ENCODE results near the gene EFHB.
"Not testable (repeated sequence)": the region's sequence is repeated elsewhere in the genome, so short reads cannot be mapped to it uniquely, and the experiment has no call there.

Gene EFHB

GRCh38 chr3:19934098-19934566, at the start of gene EFHB:
Gene EFHB (minus strand): TSS chr3:19934217. CDS start chr3:19934018, 199 bp downstream.
- no peak for DNase-seq

GRCh38 chr3:19972054-19972453, 38.0 kb upstream of the EFHB start:
- DNase-seq, result no peak

- DNase-seq, result no peak
These were observed 36.3 kb upstream of the EFHB start for GRCh38 chr3:19970327-19970726.

- DNase-seq, result no peak
These were observed 33.8 kb upstream of the EFHB start for GRCh38 chr3:19967812-19968211.

- DNase-seq, result no peak
These were observed 33.2 kb upstream of the EFHB start for GRCh38 chr3:19967208-19967607.

GRCh38 chr3:19961960-19962359, 27.9 kb upstream of the EFHB start:
- no peak for DNase-seq

- no peak for DNase-seq
These were observed 26.7 kb upstream of the EFHB start for GRCh38 chr3:19960696-19961095.

GRCh38 chr3:19959505-19959904, 25.5 kb upstream of the EFHB start:
- DNase-seq, result no peak

- DNase-seq, result not testable (repeated sequence)
These were observed 23.3 kb upstream of the EFHB start for GRCh38 chr3:19957354-19957753.

- no peak for DNase-seq
These were observed 20.7 kb upstream of the EFHB start for GRCh38 chr3:19954676-19955075.

- no peak for DNase-seq
These were observed 16.3 kb upstream of the EFHB start for GRCh38 chr3:19950316-19950715.

- DNase-seq, result no peak
These were observed 14.2 kb upstream of the EFHB start for GRCh38 chr3:19948226-19948591.

GRCh38 chr3:19947549-19948225, 13.7 kb upstream of the EFHB start:
- peak; percentile 70 for DNase-seq

- DNase-seq, result peak; percentile 98
These were observed 13.0 kb upstream of the EFHB start, which contains the start of gene RAB5A for GRCh38 chr3:19946832-19947548. Gene RAB5A (plus strand): TSS chr3:19947097. CDS start chr3:19950899, 3,802 bp downstream.

- DNase-seq, result peak; percentile 15
These were observed 12.2 kb upstream of the EFHB start for GRCh38 chr3:19945969-19946831.

- DNase-seq, result no peak
These were observed 11.5 kb upstream of the EFHB start for GRCh38 chr3:19945534-19945933.

- no peak for DNase-seq
These were observed 6.6 kb upstream of the EFHB start for GRCh38 chr3:19940643-19941042.

GRCh38 chr3:19938295-19938627, 4.2 kb upstream of the EFHB start:
- DNase-seq, result no peak

GRCh38 chr3:19937459-19938294, 3.7 kb upstream of the EFHB start:
- DNase-seq, result no peak

- DNase-seq, result no peak
These were observed 1.6 kb downstream of the EFHB start for GRCh38 chr3:19932422-19932821.

- no peak for DNase-seq
These were observed 2.2 kb downstream of the EFHB start for GRCh38 chr3:19931767-19932188.

GRCh38 chr3:19931180-19931692, 2.8 kb downstream of the EFHB start:
- peak; percentile 30 for DNase-seq

Measured in CD4-positive, alpha-beta T cell treated with Interleukin-21 for 1 hour (primary cell).